Neural cell (in vitro differentiated cells): ENCODE results near the gene WBP11. TPM values are rescaled to one million over a fixed set of nuclear protein-coding genes. Genes with fewer than 3 reads are reported as not detected.

Source experiments
- H2AFZ ChIP-seq: fragments of 200-600, 300-800 bp; sonication (generic), shearing (Covaris generic); 2 replicates; pipeline ENCODE4 v1.6.0; 2014; ENCODE audit warnings: low read depth, mild to moderate bottlenecking, antibody characterized with exemption, low read length, moderate library complexity
- H3F3A ChIP-seq: fragments of 200-600 bp; shearing (Covaris generic); 2 replicates; pipeline ENCODE4 v1.6.1; 2016; ENCODE audit warnings: mild to moderate bottlenecking, moderate library complexity, mixed read lengths, antibody characterized with exemption, low read length; ENCODE audit not compliant: insufficient read depth, poor library complexity, severe bottlenecking
- H3K27ac ChIP-seq: fragments of 200-600, 300-800 bp; sonication (generic), shearing (Covaris generic); 2 replicates; pipeline ENCODE4 v1.5.1; 2014; ENCODE audit warnings: mild to moderate bottlenecking, low read length, moderate library complexity
- H3K27me3 ChIP-seq: fragments of 300-800, 200-600 bp; sonication (generic), shearing (Covaris generic); 2 replicates; pipeline ENCODE4 v1.6.0; 2014; ENCODE audit warnings: mild to moderate bottlenecking, low read depth, low read length, moderate library complexity; ENCODE audit not compliant: insufficient read depth
- H3K36me3 ChIP-seq: fragments of 300-800, 200-600 bp; sonication (generic), shearing (Covaris generic); 2 replicates; pipeline ENCODE4 v1.5.1; 2014; ENCODE audit warnings: mild to moderate bottlenecking, antibody characterized with exemption, low read length, moderate library complexity; ENCODE audit not compliant: insufficient read depth
- H3K4me2 ChIP-seq: fragments of 300-800, 200-600 bp; sonication (generic), shearing (Covaris generic); 2 replicates; pipeline ENCODE4 v1.6.0; 2014; ENCODE audit warnings: mild to moderate bottlenecking, low read length
- H3K4me3 ChIP-seq: fragments of 300-800, 200-600 bp; sonication (generic), shearing (Covaris generic); 2 replicates; pipeline ENCODE4 v1.5.1; 2014; ENCODE audit warnings: mild to moderate bottlenecking, low read length, moderate library complexity
- H3K79me2 ChIP-seq: fragments of 200-600 bp; shearing (Covaris generic); replicated peaks from 2 replicates; pipeline ENCODE4 v1.6.0; 2014; ENCODE audit warnings: mild to moderate bottlenecking, low read length, moderate library complexity; ENCODE audit not compliant: insufficient read depth
- H3K9ac ChIP-seq: fragments of 300-800, 200-600 bp; sonication (generic), shearing (Covaris generic); 2 replicates; pipeline ENCODE4 v1.6.1; 2016; ENCODE audit warnings: mild to moderate bottlenecking, low read length, mixed read lengths
- H3K9me2 ChIP-seq: fragments of 200-600 bp; shearing (Covaris generic); 2 replicates; pipeline ENCODE4 v1.6.1; 2016; ENCODE audit warnings: mild to moderate bottlenecking, low read length, mixed read lengths; ENCODE audit not compliant: insufficient read depth
- H3K9me3 ChIP-seq: fragments of 200-600, 300-800 bp; sonication (generic), shearing (Covaris generic); 2 replicates; pipeline ENCODE4 v1.6.1; 2016; ENCODE audit warnings: mild to moderate bottlenecking, mixed run types, low read length, moderate library complexity, mixed read lengths
- H4K20me1 ChIP-seq: fragments of 200-600 bp; shearing (Covaris generic); 2 replicates; pipeline ENCODE4 v1.6.1; 2016; ENCODE audit warnings: mild to moderate bottlenecking, mixed run types; ENCODE audit not compliant: insufficient read depth
- CTCF ChIP-seq: fragments of 450-650 bp; IDR thresholded peaks from 2 replicates; pipeline ENCODE4 v1.5.1; 2014; ENCODE audit warnings: antibody characterized with exemption, mild to moderate bottlenecking, moderate library complexity; ENCODE audit not compliant: poor library complexity, severe bottlenecking
- EP300 ChIP-seq: fragments of 450-650 bp; conservative IDR thresholded peaks from 2 replicates; pipeline ENCODE4 v1.6.1; 2014; ENCODE audit warnings: antibody characterized with exemption, mild to moderate bottlenecking, moderate library complexity; ENCODE audit not compliant: poor library complexity, severe bottlenecking
- EZH2 ChIP-seq: fragments of 200-600, 300-800 bp; shearing (Covaris generic), sonication (generic); IDR thresholded peaks from 2 replicates; pipeline ENCODE4 v1.6.1; 2014; ENCODE audit warnings: antibody characterized with exemption, low read length, borderline replicate concordance, mild to moderate bottlenecking; ENCODE audit not compliant: insufficient read depth, poor library complexity, severe bottlenecking
- MXI1 ChIP-seq: fragments of 450-650 bp; conservative IDR thresholded peaks from 2 replicates; pipeline ENCODE4 v1.6.1; 2014; ENCODE audit warnings: antibody characterized with exemption, mild to moderate bottlenecking; ENCODE audit not compliant: poor library complexity, severe bottlenecking
- POLR2AphosphoS5 ChIP-seq: IDR thresholded peaks from 2 replicates; pipeline ENCODE4 v1.6.1; 2012
- RAD21 ChIP-seq: fragments of 450-650 bp; conservative IDR thresholded peaks from 2 replicates; pipeline ENCODE4 v1.6.1; 2014; ENCODE audit warnings: antibody characterized with exemption, mild to moderate bottlenecking, moderate library complexity
- REST ChIP-seq: IDR thresholded peaks from 2 replicates; pipeline ENCODE4 v1.6.1; 2012; ENCODE audit warnings: borderline replicate concordance
- SMC3 ChIP-seq: fragments of 450-650 bp; conservative IDR thresholded peaks from 2 replicates; pipeline ENCODE4 v1.6.1; 2014; ENCODE audit warnings: antibody characterized with exemption, mild to moderate bottlenecking, moderate library complexity; ENCODE audit not compliant: poor library complexity
- TAF1 ChIP-seq: IDR thresholded peaks from 2 replicates; pipeline ENCODE4 v1.6.1; 2012; ENCODE audit warnings: low read depth
- polyA plus RNA-seq: library from polyadenylated mRNA; depleted of rRNA; stranded (reverse); fragments of >200 nt; gene quantifications from 2 replicates; pipeline ENCODE4 v1.2.3, GENCODE V29; 2014

Gene WBP11
- polyA plus RNA-seq, 1 donor from 2014 or later: 12.9 TPM

GRCh38 chr12:14834509-14834908 is 31.2 kb upstream of the WBP11 start:
- Histone ChIP-seq H2AFZ (no peak overlapping the region), H3K27ac (no peak overlapping the region), H4K20me1 (no peaks in the 10 kb centered on the region), H3K4me3 (peak overlapping the region; percentile 26), H3K9me2 (no peaks in the 10 kb centered on the region), H3K79me2 (no peaks in the 10 kb centered on the region), H3F3A (no peaks in the 10 kb centered on the region), H3K27me3 (no peaks in the 10 kb centered on the region), H3K36me3 (no peaks in the 10 kb centered on the region), H3K4me2 (peak overlapping the region; percentile 2), H3K9me3 (no peaks in the 10 kb centered on the region), H3K9ac (no peak overlapping the region)
- TF ChIP-seq TAF1 (no peak), MXI1 (no peak), RAD21 (no peak), POLR2AphosphoS5 (no peak), SMC3 (no peak), REST (no peak), CTCF (no peak), EZH2 (no peak), EP300 (no peak)

DNA sequence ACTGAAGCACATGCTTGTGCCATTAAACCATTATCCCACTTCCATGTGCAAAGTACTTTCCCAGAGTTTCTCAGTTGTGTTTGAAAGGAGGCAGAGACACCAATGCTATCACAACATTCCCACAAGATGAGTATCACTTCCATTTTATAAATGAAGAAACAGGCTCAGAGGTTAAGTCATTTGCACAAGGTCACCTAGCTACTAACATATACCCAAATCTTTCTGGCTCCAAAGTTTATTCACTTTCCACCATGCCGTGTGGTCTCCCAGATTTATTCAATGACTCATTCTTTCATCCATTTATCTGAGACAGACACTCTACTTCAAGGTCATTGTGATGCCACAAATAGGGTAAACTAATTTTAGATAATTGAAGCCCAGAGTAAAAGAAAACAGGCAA is 30.7 kb upstream of the WBP11 start:
- Histone ChIP-seq H4K20me1 (no peaks in the 10 kb centered on the region), H3F3A (no peaks in the 10 kb centered on the region), H3K4me3 (no peak overlapping the region), H3K27ac (no peak overlapping the region), H3K27me3 (no peaks in the 10 kb centered on the region), H3K9me2 (no peaks in the 10 kb centered on the region), H3K4me2 (no peak overlapping the region), H3K9me3 (no peaks in the 10 kb centered on the region), H3K79me2 (no peaks in the 10 kb centered on the region), H3K36me3 (no peaks in the 10 kb centered on the region), H2AFZ (no peak overlapping the region), H3K9ac (no peak overlapping the region)
- TF ChIP-seq POLR2AphosphoS5 (no peak), REST (no peak), SMC3 (no peak), EZH2 (no peak)
